Right lobe of liver (tissue), 6 donors: ENCODE measurements around the gene DTNA. TPM values are rescaled to one million over a fixed set of nuclear protein-coding genes. Genes with fewer than 3 reads are reported as not detected.
A peak's percentile ranks its signal among the peaks of the same experiment; 100 is the strongest.

Experiments used
- ATAC-seq, 4 donors: fragments of 200-7000 bp; cut with Tn5 transposase; one replicate each; pipeline ENCODE4 v1.9.1; 2020; ENCODE audit warnings: mild to moderate bottlenecking in 4 of 4, moderate library complexity in 4 of 4
- DNase-seq, 3 donors: peaks; one replicate each; pipeline ENCODE4 v3.0.0-alpha.2; 2020
- H3K27ac ChIP-seq, 3 donors: fragments of 200-600 bp; one replicate each; pipeline ENCODE4 v1.8.0; 2022
- H3K27me3 ChIP-seq, 2 donors: fragments of 200-600 bp; one replicate each; pipeline ENCODE4 v1.8.0; 2022
- H3K36me3 ChIP-seq, 4 donors: fragments of 200-600 bp; sonication (generic) in 1 of 4; one replicate each; pipeline versions ENCODE4 v1.5.1 to v1.8.0; 2017 to 2022; ENCODE audit warnings: control low read depth in 1 of 4
- H3K4me1 ChIP-seq, 4 donors: fragments of 200-600 bp; sonication (generic) in 1 of 4; one replicate each; pipeline versions ENCODE4 v1.5.1 to v1.8.0; 2017 to 2022; ENCODE audit warnings: control low read depth in 1 of 4
- H3K4me3 ChIP-seq, 3 donors: fragments of 200-600 bp; one replicate each; pipeline ENCODE4 v1.8.0; 2022
- H3K9me3 ChIP-seq, 4 donors: fragments of 200-600 bp; sonication (generic) in 1 of 4; one replicate each; pipeline versions ENCODE4 v1.5.1 to v1.8.0; 2017 to 2022; ENCODE audit warnings: control low read depth in 1 of 4
- CTCF ChIP-seq, 4 donors: fragments of 200-600 bp in 3 of 4; fragments of 450-650 bp in 1 of 4; IDR thresholded peaks; one replicate each; pipeline versions ENCODE4 v1.5.1 to v1.8.0; 2016 to 2022; ENCODE audit warnings: antibody characterized with exemption in 4 of 4, mild to moderate bottlenecking in 2 of 4
- POLR2A ChIP-seq: fragments of 450-650 bp; IDR thresholded peaks from one replicate; pipeline ENCODE4 v1.6.1; 2017; ENCODE audit warnings: antibody characterized with exemption, mild to moderate bottlenecking
- WGBS: methylation state at CpG from one replicate; pipeline ENCODE4 v1.1.6; 2018; ENCODE audit warnings: low coverage, low lambda C conversion rate; ENCODE audit not compliant: insufficient coverage; ENCODE audit errors: missing lambda C conversion rate; 5-methylcytosine and 5-hydroxymethylcytosine counted together
- intact Hi-C, 2 donors: fragments of 100-400 bp; cut with DNase I; formaldehyde crosslinking; loops; one replicate each; pipeline versions ENCODE4 v1.11.2 to v1.14.1; 2022
- total RNA-seq, 6 experiments: library from RNA; depleted of rRNA in 2 of 6; stranded (reverse); fragments of >200 nt in 2 of 6; fragmentation: NEBNext Ultra II Directional in 3 of 6; extraction: Animal tissue kit (Norgen Biotek cat#: 25700) in 3 of 6; gene quantifications; one replicate each; pipeline versions ENCODE4 v1.1.0 to v1.2.4, GENCODE V29; 2016 to 2023
- donor health status: DM: no; HTN: yes; CAD: no.
- donor health status: DM: no; HTN: no; CAD: no.
- donor health status: DM: no; HTN: no; CAD: no.
- donor health status: DM: no; HTN: yes; CAD: no.
- donor health status: DM: no; HTN: yes; CAD: no.

Gene DTNA
- total RNA-seq, 6 experiments from 2014 or later: 0.90 to 29.4 (median 13.7) TPM

GRCh38 chr18:34800381-34800780 lies 90.3 kb downstream of the DTNA start:
- Histone ChIP-seq H3K9me3 (no peaks in the 10 kb centered on the region), H3K27me3 (no peaks in the 10 kb centered on the region), H3K4me1 (no peaks in the 10 kb centered on the region), H3K27ac (no peak overlapping the region), H3K4me3 (no peak overlapping the region), H3K36me3 (no peaks in the 10 kb centered on the region)
- TF ChIP-seq POLR2A (no peak), CTCF (IDR thresholded peaks at IDR 0.05) (no peak)
- intact Hi-C loops: no loop called here
- WGBS: 88% methylated on average over 1 of the region's 1 CpG
- ATAC-seq (no peak), DNase-seq (no peak)

GRCh38 chr18:34801774-34802173 lies 91.7 kb downstream of the DTNA start:
- Histone ChIP-seq H3K36me3 (no peaks in the 10 kb centered on the region), H3K27ac (no peak overlapping the region), H3K4me1 (peaks cover 0 to 6% (median 0%) of the 10 kb centered on the region in 4 donors), H3K9me3 (no peaks in the 10 kb centered on the region), H3K27me3 (no peaks in the 10 kb centered on the region), H3K4me3 (no peak overlapping the region)
- WGBS: 78% methylated on average over 2 of the region's 2 CpGs
- ATAC-seq (no peak), DNase-seq (no peak)
- intact Hi-C loops: no loop called here
- TF ChIP-seq POLR2A (no peak), CTCF (IDR thresholded peaks at IDR 0.05) (no peak)

GRCh38 chr18:34802959-34803358 lies 92.9 kb downstream of the DTNA start:
- TF ChIP-seq POLR2A: no peak
- TF ChIP-seq CTCF (IDR thresholded peaks at IDR 0.05): no peak
- no peak overlapping the region for H3K4me3 ChIP-seq
- H3K27ac ChIP-seq: no peak overlapping the region
- H3K36me3 ChIP-seq: no peaks in the 10 kb centered on the region
- ATAC-seq (peak in 2 of 4 donors; percentile 8 to 24), DNase-seq (no peak)
- peaks cover 0 to 9% (median 0%) of the 10 kb centered on the region in 4 donors for H3K4me1 ChIP-seq
- H3K27me3 ChIP-seq: no peaks in the 10 kb centered on the region
- WGBS: 34% methylated on average over 3 of the region's 3 CpGs
- no peaks in the 10 kb centered on the region for H3K9me3 ChIP-seq
- intact Hi-C loops: no loop called here

GRCh38 chr18:34803877-34804400 lies 93.8 kb downstream of the DTNA start:
- DNase-seq (no peak), ATAC-seq (no peak)
- Histone ChIP-seq H3K36me3 (no peaks in the 10 kb centered on the region), H3K4me1 (peaks cover 0 to 19% (median 0%) of the 10 kb centered on the region in 4 donors), H3K27me3 (no peaks in the 10 kb centered on the region), H3K27ac (no peak overlapping the region), H3K4me3 (no peak overlapping the region), H3K9me3 (no peaks in the 10 kb centered on the region)
- TF ChIP-seq CTCF (IDR thresholded peaks at IDR 0.05) (no peak), POLR2A (no peak)
- WGBS: 53% methylated on average over 5 of the region's 5 CpGs
- intact Hi-C loops: no loop called here
